RWPE2 (cell line): ENCODE results near the gene PRAMEF2.
A peak's percentile ranks its signal among the peaks of the same experiment; 100 is the strongest.
"Not testable (repeated sequence)": the region's sequence is repeated elsewhere in the genome, so short reads cannot be mapped to it uniquely, and the experiment has no call there.

Experiments used
- ATAC-seq: fragments of 200-7000 bp; cut with Tn5 transposase; 3 replicates; pipeline ENCODE4 v1.9.1; 2021; ENCODE audit warnings: low read depth
- DNase-seq: peaks from one replicate; pipeline ENCODE4 v3.0.0-alpha.2; 2020; ENCODE audit warnings: low spot score
- H3K27ac ChIP-seq: fragments of 450-650 bp; 2 replicates; pipeline ENCODE4 v1.5.1; 2017; ENCODE audit warnings: mild to moderate bottlenecking; ENCODE audit not compliant: poor library complexity, severe bottlenecking
- H3K27me3 ChIP-seq: fragments of 250-450 bp; sonication (Bioruptor Pico); 2 replicates; pipeline ENCODE4 v1.5.1; 2021; ENCODE audit warnings: mild to moderate bottlenecking, moderate library complexity; ENCODE audit not compliant: insufficient read depth, poor library complexity, severe bottlenecking
- H3K36me3 ChIP-seq: fragments of 250-450 bp; sonication (Bioruptor Pico); 2 replicates; pipeline ENCODE4 v1.5.1; 2020; ENCODE audit warnings: low read depth, mild to moderate bottlenecking, moderate library complexity
- H3K4me1 ChIP-seq: fragments of 250-450 bp; sonication (Bioruptor Pico); 2 replicates; pipeline ENCODE4 v1.5.1; 2021; ENCODE audit warnings: mild to moderate bottlenecking, moderate library complexity; ENCODE audit not compliant: insufficient read depth, poor library complexity, severe bottlenecking
- H3K4me3 ChIP-seq: fragments of 250-450 bp; sonication (Bioruptor Pico); 2 replicates; pipeline ENCODE4 v1.5.1; 2021; ENCODE audit warnings: mild to moderate bottlenecking, moderate library complexity; ENCODE audit not compliant: severe bottlenecking
- H3K9me3 ChIP-seq: fragments of 250-450 bp; sonication (Bioruptor Pico); 2 replicates; pipeline ENCODE4 v1.5.1; 2021; ENCODE audit warnings: mild to moderate bottlenecking, moderate library complexity; ENCODE audit not compliant: severe bottlenecking
- TF ChIP-seq, protein P1 (sequence below): fragments of 450-650 bp; IDR thresholded peaks from one replicate; pipeline ENCODE4 v1.5.1; 2017; ENCODE audit warnings: mild to moderate bottlenecking, moderate library complexity; ENCODE audit not compliant: poor library complexity, severe bottlenecking

The PRAMEF2 gene

DNA sequence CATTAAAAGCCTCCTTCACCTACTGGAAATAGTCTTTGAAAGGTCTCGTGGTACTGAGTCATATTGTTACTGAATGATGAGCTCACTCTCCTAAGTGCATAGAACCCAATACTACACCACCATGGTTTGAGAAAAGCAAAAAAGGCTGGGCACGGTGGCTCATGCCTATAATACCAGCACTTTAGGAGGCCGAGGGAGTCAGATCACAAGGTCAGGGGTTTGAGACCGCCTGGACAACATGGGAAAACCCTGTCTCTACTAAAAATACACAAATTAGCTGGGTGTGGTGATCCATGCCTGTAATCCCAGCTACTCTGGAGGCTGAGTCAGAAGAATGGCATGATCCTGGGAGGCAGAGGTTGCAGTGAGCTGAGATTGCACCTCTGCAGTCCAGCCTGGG lies 5.1 kb upstream of the PRAMEF2 start:
- ATAC-seq (peak; percentile 60), DNase-seq (no peak)
- H3K36me3 ChIP-seq, result no peaks in the 10 kb centered on the region
- TF ChIP-seq, protein P1, sequence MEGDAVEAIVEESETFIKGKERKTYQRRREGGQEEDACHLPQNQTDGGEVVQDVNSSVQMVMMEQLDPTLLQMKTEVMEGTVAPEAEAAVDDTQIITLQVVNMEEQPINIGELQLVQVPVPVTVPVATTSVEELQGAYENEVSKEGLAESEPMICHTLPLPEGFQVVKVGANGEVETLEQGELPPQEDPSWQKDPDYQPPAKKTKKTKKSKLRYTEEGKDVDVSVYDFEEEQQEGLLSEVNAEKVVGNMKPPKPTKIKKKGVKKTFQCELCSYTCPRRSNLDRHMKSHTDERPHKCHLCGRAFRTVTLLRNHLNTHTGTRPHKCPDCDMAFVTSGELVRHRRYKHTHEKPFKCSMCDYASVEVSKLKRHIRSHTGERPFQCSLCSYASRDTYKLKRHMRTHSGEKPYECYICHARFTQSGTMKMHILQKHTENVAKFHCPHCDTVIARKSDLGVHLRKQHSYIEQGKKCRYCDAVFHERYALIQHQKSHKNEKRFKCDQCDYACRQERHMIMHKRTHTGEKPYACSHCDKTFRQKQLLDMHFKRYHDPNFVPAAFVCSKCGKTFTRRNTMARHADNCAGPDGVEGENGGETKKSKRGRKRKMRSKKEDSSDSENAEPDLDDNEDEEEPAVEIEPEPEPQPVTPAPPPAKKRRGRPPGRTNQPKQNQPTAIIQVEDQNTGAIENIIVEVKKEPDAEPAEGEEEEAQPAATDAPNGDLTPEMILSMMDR, result no peak
- H3K4me3 ChIP-seq, result no peak overlapping the region
- H3K4me1 ChIP-seq, result peaks cover 6% of the 10 kb centered on the region
- H3K27me3 ChIP-seq, result no peaks in the 10 kb centered on the region
- no peaks in the 10 kb centered on the region for H3K9me3 ChIP-seq
- no peak overlapping the region for H3K27ac ChIP-seq

DNA sequence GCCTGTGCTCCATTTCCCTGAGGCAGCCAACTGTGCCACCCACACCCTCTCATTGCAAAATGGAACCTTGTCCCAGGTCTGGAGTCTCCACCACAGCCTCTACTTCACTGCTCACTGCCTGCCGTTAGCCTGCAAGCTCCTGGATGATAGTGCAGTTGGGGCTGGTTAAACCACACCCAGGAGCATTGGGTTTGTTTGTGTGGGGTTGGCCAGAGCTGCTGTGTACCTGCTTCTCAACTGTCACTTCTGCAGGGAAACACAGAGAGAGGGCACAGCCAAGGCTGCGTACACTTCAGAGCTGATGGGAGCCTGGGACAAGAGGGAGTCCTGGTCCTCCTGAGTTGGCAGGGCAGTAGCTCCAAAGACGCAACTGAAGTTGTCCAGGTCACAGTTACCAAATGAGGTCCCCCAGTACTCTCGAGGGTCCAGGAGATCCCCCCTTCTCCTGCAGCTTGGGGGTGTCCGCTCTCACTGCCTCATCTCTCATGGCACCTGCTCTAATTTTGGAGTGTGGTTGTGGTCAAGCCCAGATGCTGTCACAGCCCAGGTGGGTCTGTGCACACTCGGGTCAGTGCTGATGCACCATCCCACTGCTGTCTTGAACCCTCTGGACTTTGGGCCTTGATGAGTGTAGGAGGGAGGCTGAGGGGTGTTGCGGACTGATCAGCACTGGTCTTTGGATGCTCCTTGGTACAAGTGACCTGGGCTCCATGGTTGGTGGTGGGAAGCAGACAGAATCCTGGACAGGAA lies 6.4 kb downstream of the PRAMEF2 start:
- DNase-seq, H3K4me3 ChIP-seq, H3K36me3 ChIP-seq, H3K4me1 ChIP-seq, H3K27me3 ChIP-seq, H3K9me3 ChIP-seq, H3K27ac ChIP-seq, ATAC-seq: not testable (repeated sequence)

DNA sequence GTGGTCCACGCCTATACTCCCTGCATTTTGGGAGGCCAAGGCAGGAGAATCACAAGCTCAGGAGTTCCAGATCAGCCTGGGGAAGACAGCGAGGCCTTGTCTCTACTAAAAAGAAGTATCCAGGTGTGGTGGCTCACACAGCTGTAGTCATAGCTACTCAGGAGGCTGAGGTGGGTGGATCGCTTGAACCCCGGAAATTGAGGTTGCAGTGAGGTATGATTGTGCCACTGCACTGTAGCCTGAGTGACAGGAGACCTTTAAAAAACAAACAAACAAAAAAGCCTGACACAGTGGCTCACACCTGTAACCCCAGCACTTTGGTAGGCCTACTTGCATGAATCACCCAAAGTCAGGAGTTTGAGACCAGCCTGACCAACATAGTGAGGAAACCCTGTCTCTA lies 21.6 kb downstream of the PRAMEF2 start:
- H3K27me3 ChIP-seq, DNase-seq, ATAC-seq, H3K9me3 ChIP-seq, H3K4me1 ChIP-seq, H3K27ac ChIP-seq, H3K4me3 ChIP-seq, H3K36me3 ChIP-seq: not testable (repeated sequence)

DNA sequence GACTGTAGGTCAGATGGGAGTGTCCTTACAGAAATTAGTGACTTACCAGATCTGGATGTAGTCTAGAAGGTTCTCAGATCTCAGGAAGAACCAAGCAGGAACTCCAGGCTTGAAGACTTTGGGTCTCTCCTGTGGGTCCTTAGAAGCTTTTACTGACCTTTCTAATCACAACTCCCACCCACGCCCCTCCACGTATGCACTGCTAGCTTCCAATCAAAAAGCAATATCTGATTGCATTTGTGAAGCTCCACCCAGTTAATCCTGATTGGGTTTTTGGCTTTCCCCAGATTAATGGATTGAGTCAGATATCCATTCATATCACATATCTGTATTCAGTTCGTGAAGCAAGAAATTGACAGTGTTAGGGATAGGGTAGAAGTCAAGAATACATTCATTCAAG lies 29.2 kb downstream of the PRAMEF2 start, which contains the start of gene PRAMEF4:
PRAMEF4 (minus strand) TSS at position 101 of the 400 bp plus-strand sequence. CDS start 2,807 bp downstream, outside the sequence.
- H3K27me3 ChIP-seq, DNase-seq, H3K9me3 ChIP-seq, H3K4me3 ChIP-seq, ATAC-seq, H3K4me1 ChIP-seq, H3K27ac ChIP-seq, H3K36me3 ChIP-seq: not testable (repeated sequence)

DNA sequence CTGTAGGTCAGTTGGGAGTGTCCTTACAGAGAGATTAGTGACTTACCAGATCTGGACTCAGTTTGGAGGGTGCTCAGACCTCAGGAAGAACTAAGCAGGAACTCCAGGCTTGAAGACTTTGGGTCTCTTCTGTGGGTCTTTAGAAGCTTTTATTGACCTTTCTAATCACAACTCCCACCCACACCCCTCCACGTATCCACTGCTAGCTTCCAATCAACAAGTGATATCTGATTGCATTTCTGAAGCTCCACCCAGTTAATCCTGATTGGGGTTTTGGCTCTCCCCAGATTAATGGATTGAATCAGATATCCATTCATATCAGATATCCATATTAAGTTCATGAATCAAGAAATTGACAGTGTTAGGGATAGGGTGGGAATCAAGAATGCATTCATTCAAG lies 41.3 kb downstream of the PRAMEF2 start, which contains the start of gene PRAMEF10:
PRAMEF10 (minus strand) TSS at position 101 of the 400 bp plus-strand sequence. CDS start 2,423 bp downstream, outside the sequence.
- H3K4me1 ChIP-seq, H3K36me3 ChIP-seq, H3K9me3 ChIP-seq, H3K4me3 ChIP-seq, H3K27me3 ChIP-seq, ATAC-seq, H3K27ac ChIP-seq, DNase-seq: not testable (repeated sequence)

DNA sequence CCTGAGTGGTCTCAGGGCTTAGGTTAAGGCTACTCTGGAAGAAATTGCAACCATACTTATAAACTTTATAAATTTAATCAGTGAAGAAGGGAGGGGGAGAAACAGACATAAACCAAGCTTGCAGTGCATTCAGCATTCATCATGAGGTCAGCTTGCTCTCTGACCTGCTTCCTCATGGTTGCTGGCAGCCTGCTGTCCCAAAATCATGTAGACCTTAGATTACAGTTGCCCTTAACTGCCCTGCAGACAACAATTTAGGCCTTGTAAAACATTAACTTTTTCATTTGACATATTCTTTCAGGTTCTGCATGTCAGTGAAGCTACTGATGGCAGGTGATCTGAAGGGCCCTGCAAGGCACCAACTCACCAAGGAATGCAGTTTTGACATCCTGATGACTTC lies 42.3 kb downstream of the PRAMEF2 start:
- DNase-seq, H3K27ac ChIP-seq, ATAC-seq, H3K27me3 ChIP-seq, H3K4me1 ChIP-seq, H3K4me3 ChIP-seq, H3K9me3 ChIP-seq, H3K36me3 ChIP-seq: not testable (repeated sequence)

DNA sequence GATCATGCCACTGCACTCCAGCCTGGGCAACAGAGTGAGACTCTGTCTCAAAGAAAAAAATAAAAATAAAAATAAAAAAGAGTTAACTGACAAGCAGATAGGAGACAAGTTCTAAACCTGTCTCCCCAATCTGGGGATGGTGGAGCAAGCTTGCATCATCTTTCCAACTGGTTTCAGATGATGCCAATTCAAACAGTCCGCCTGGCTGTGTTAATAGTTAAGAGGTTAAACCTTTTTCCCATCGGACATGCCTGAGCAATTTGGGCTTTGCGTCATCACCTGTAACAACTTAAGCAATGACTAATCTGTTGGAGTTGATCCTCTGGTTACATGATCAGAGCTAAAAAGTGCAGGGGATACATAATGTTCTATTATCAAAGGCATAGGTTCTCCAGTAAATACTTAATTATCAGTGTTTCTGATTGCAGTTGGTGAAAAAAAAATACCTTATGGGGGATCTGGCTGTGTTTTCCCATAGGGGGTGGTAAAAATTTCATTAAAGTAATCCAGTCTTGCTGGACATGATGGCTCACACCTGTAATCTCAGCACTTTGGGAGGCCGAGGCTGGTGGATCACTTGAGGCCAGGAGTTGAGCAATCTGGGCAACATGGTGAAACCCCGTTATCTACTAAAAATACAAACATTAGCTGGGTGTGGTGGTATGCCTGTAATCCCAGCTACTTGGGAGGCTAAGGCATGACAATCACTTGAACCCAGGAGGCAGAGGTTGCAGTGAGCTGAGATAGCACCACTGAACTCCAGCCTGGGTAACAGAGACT lies 47.1 kb downstream of the PRAMEF2 start:
- H3K36me3 ChIP-seq, H3K4me3 ChIP-seq, H3K27ac ChIP-seq, DNase-seq, H3K9me3 ChIP-seq, H3K27me3 ChIP-seq, H3K4me1 ChIP-seq: not testable (repeated sequence)
- peak; percentile 70 for ATAC-seq
